H1 (cell line): Measurements from ENCODE around the gene TECPR2. TPM values are rescaled to one million over a fixed set of nuclear protein-coding genes. Genes with fewer than 3 reads are reported as not detected.

ENCODE experiments used
- CTCF ChIA-PET: fragments of 300-600 bp; sonication (Branson Sonifier 250); formaldehyde crosslinking; loops from one replicate; lab custom pipeline; 2021; ENCODE audit not compliant: partially characterized antibody; lab: Charles Lee
- POLR2A ChIA-PET: fragments of 300-600 bp; sonication (Branson Sonifier 250); formaldehyde crosslinking; loops from one replicate; lab custom pipeline; 2021; ENCODE audit warnings: inconsistent platforms; ENCODE audit not compliant: partially characterized antibody; lab: Charles Lee
- DNase-seq, 2 experiments: peaks; one replicate each; pipeline versions ENCODE4 v3.0.0 to v3.0.0-alpha.2; 2010 to 2022; ENCODE audit warnings: low spot score in 2 of 2, low read depth in 1 of 2, mixed read lengths in 1 of 2
- FAIRE-seq: peaks from 2 replicates; lab custom pipeline; 2011; peaks lifted over from hg19 to GRCh38; lab: Jason Lieb, UNC
- H2AFZ ChIP-seq: 2 replicates; pipeline ENCODE4 v1.8.1; 2012; ENCODE audit warnings: low read length, inconsistent platforms
- H2AK5ac ChIP-seq: 2 replicates; pipeline ENCODE4 v1.6.1; 2013; ENCODE audit warnings: low read depth, low read length
- H2BK120ac ChIP-seq: replicated peaks from 2 replicates; pipeline ENCODE3; 2013; ENCODE audit warnings: low read depth, low read length, inconsistent platforms
- H2BK12ac ChIP-seq: 2 replicates; pipeline ENCODE4 v1.6.1; 2013; ENCODE audit warnings: low read depth, low read length
- H2BK15ac ChIP-seq: 2 replicates; pipeline ENCODE4 v1.6.1; 2013; ENCODE audit warnings: low read length
- H2BK20ac ChIP-seq: 2 replicates; pipeline ENCODE4 v1.6.1; 2013; ENCODE audit warnings: low read length
- H2BK5ac ChIP-seq: 2 replicates; pipeline ENCODE4 v1.6.1; 2013; ENCODE audit warnings: low read depth, low read length
- H3K14ac ChIP-seq: 2 replicates; pipeline ENCODE4 v1.6.1; 2013; ENCODE audit warnings: inconsistent platforms; ENCODE audit not compliant: insufficient read length
- H3K18ac ChIP-seq: 2 replicates; pipeline ENCODE4 v1.6.1; 2013; ENCODE audit warnings: low read length; ENCODE audit errors: extremely low read depth
- H3K23ac ChIP-seq: 2 replicates; pipeline ENCODE4 v1.6.1; 2013; ENCODE audit warnings: inconsistent platforms; ENCODE audit not compliant: insufficient read length
- H3K23me2 ChIP-seq: 2 replicates; pipeline ENCODE4 v1.6.1; 2013; ENCODE audit warnings: low read depth, low read length
- H3K27ac ChIP-seq: 2 replicates; pipeline ENCODE4 v1.6.1; 2011; ENCODE audit warnings: low read depth, low read length, inconsistent platforms
- H3K27me3 ChIP-seq, 4 experiments: replicated peaks in 1 of 4; 1 replicate in 1 of 4; 2 replicates in 3 of 4; pipeline versions ENCODE4 v1.6.1 to v1.8.1; 2011 to 2013; ENCODE audit warnings: low read length in 3 of 4, mild to moderate bottlenecking in 3 of 4, inconsistent platforms in 2 of 4, mixed read lengths in 2 of 4, moderate library complexity in 1 of 4; ENCODE audit not compliant: control insufficient read depth in 3 of 4, insufficient read depth in 3 of 4; ENCODE audit errors: extremely low read depth in 1 of 4
- H3K36me3 ChIP-seq, 4 experiments: 2 replicates each; pipeline versions ENCODE4 v1.6.1 to v1.8.1; 2011 to 2013; ENCODE audit warnings: mild to moderate bottlenecking in 4 of 4, low read length in 3 of 4, moderate library complexity in 2 of 4, control low read depth in 1 of 4, inconsistent platforms in 1 of 4; ENCODE audit not compliant: insufficient read depth in 4 of 4, control insufficient read depth in 2 of 4
- H3K4ac ChIP-seq: replicated peaks from 2 replicates; pipeline ENCODE3; 2013; ENCODE audit warnings: low read length, low read depth, mixed read lengths, inconsistent platforms; ENCODE audit not compliant: insufficient read length
- H3K4me1 ChIP-seq, 4 experiments: replicated peaks in 1 of 4; 1 replicate in 1 of 4; 2 replicates in 3 of 4; pipeline versions ENCODE4 v1.6.1 to v1.8.1; 2011 to 2013; ENCODE audit warnings: low read length in 3 of 4, inconsistent platforms in 2 of 4, mixed read lengths in 1 of 4; ENCODE audit not compliant: insufficient read depth in 4 of 4, control insufficient read depth in 3 of 4
- H3K4me2 ChIP-seq, 2 experiments: 2 replicates each; pipeline versions ENCODE4 v1.6.1 to v1.8.1; 2011 to 2013; ENCODE audit warnings: low read depth in 2 of 2, low read length in 2 of 2, control low read depth in 1 of 2, inconsistent platforms in 1 of 2, mild to moderate bottlenecking in 1 of 2; ENCODE audit not compliant: insufficient read depth in 1 of 2
- H3K4me3 ChIP-seq, 4 experiments: fragments of 200-600, 300-600 bp in 1 of 4; sonication (generic), shearing (Covaris generic), sonication (Bioruptor Twin) in 1 of 4; 2 replicates each; pipeline versions ENCODE4 v1.5.1 to v1.8.1; 2011 to 2016; ENCODE audit warnings: low read length in 4 of 4, low read depth in 3 of 4, control low read depth in 2 of 4, inconsistent platforms in 2 of 4, mild to moderate bottlenecking in 2 of 4, mixed read lengths in 1 of 4, moderate library complexity in 1 of 4; ENCODE audit not compliant: insufficient read depth in 2 of 4; ENCODE audit errors: extremely low read depth in 1 of 4
- H3K56ac ChIP-seq: replicated peaks from 2 replicates; pipeline ENCODE3; 2013; ENCODE audit warnings: low read depth, mild to moderate bottlenecking, mixed read lengths, low read length, inconsistent platforms; ENCODE audit not compliant: insufficient read length
- H3K79me1 ChIP-seq: 2 replicates; pipeline ENCODE4 v1.6.1; 2013; ENCODE audit warnings: low read depth, low read length, control low read depth
- H3K79me2 ChIP-seq, 2 experiments: 2 replicates each; pipeline versions ENCODE4 v1.6.1 to v1.8.1; 2012 to 2013; ENCODE audit warnings: low read length in 2 of 2, mild to moderate bottlenecking in 2 of 2, inconsistent platforms in 1 of 2; ENCODE audit not compliant: insufficient read depth in 2 of 2, control insufficient read depth in 1 of 2
- H3K9ac ChIP-seq, 4 experiments: replicated peaks in 1 of 4; 1 replicate in 1 of 4; 2 replicates in 3 of 4; pipeline versions ENCODE4 v1.6.1 to v1.8.1; 2011 to 2013; ENCODE audit warnings: low read depth in 3 of 4, low read length in 3 of 4, control low read depth in 2 of 4, mild to moderate bottlenecking in 2 of 4, moderate library complexity in 2 of 4, inconsistent platforms in 1 of 4; ENCODE audit errors: extremely low read depth in 1 of 4
- H3K9me3 ChIP-seq, 2 experiments: 2 replicates each; pipeline versions ENCODE4 v1.6.1 to v1.8.1; 2012 to 2013; ENCODE audit warnings: mild to moderate bottlenecking in 2 of 2, moderate library complexity in 2 of 2, control low read depth in 1 of 2, inconsistent platforms in 1 of 2, low read depth in 1 of 2, low read length in 1 of 2, mixed read lengths in 1 of 2; ENCODE audit not compliant: insufficient read depth in 2 of 2
- H4K20me1 ChIP-seq, 2 experiments: replicated peaks in 1 of 2; 2 replicates each; pipeline versions ENCODE3 to v1.8.1; 2011 to 2013; ENCODE audit warnings: inconsistent platforms in 2 of 2, low read length in 2 of 2, mild to moderate bottlenecking in 1 of 2; ENCODE audit not compliant: insufficient read depth in 2 of 2, control insufficient read depth in 1 of 2
- H4K5ac ChIP-seq: 2 replicates; pipeline ENCODE4 v1.6.1; 2013; ENCODE audit warnings: low read length, low read depth, mixed read lengths, inconsistent platforms; ENCODE audit not compliant: insufficient read length
- H4K8ac ChIP-seq: 2 replicates; pipeline ENCODE4 v1.8.0; 2013; ENCODE audit warnings: mild to moderate bottlenecking, moderate library complexity, low read length, inconsistent platforms; ENCODE audit not compliant: insufficient read depth; ENCODE audit errors: extremely low read depth
- H4K91ac ChIP-seq: replicated peaks from 2 replicates; pipeline ENCODE3; 2013; ENCODE audit warnings: low read length, mixed read lengths, inconsistent platforms; ENCODE audit not compliant: insufficient read length
- CBX5 ChIP-seq: fragments of 300-800, 300-1000 bp; sonication (generic); IDR thresholded peaks from 2 replicates; pipeline ENCODE4 v1.7.1; 2016; ENCODE audit warnings: antibody characterized with exemption, low read length, low read depth
- EZH2 ChIP-seq: fragments of 200-600 bp; sonication (generic); IDR thresholded peaks from 2 replicates; pipeline ENCODE4 v1.7.1; 2012; ENCODE audit warnings: low read depth, mild to moderate bottlenecking, moderate library complexity, low read length, inconsistent platforms; ENCODE audit not compliant: severe bottlenecking
- KDM1A ChIP-seq: fragments of 200-600, 300-600 bp; sonication (generic); IDR thresholded peaks from 2 replicates; pipeline ENCODE4 v1.7.1; 2016; ENCODE audit warnings: mild to moderate bottlenecking, low read length, borderline replicate concordance
- KDM4A ChIP-seq: IDR thresholded peaks from one replicate; pipeline ENCODE4 v1.7.1; 2012; ENCODE audit warnings: low read depth, mild to moderate bottlenecking, moderate library complexity, low read length, inconsistent platforms; ENCODE audit not compliant: severe bottlenecking
- KDM5A ChIP-seq: fragments of 200-600 bp; IDR thresholded peaks from 2 replicates; pipeline ENCODE4 v1.7.1; 2012; ENCODE audit warnings: mild to moderate bottlenecking, low read length, inconsistent platforms, mixed read lengths
- NRF1 ChIP-seq: IDR thresholded peaks from 2 replicates; pipeline ENCODE4 v1.6.1; 2011; ENCODE audit warnings: mild to moderate bottlenecking, low read depth, low read length, improper control_type of control experiment
- SIX5 ChIP-seq: IDR thresholded peaks from 2 replicates; pipeline ENCODE4 v1.6.1; 2011; ENCODE audit warnings: mild to moderate bottlenecking, low read depth, low read length
- SP2 ChIP-seq: IDR thresholded peaks from 2 replicates; pipeline ENCODE4 v1.6.1; 2012; ENCODE audit warnings: mild to moderate bottlenecking, low read length, inconsistent platforms
- TAF7 ChIP-seq: optimal IDR thresholded peaks from 2 replicates; pipeline ENCODE3; 2011; ENCODE audit warnings: low read depth, mild to moderate bottlenecking, inconsistent platforms, low read length, moderate library complexity, borderline replicate concordance
- TBP ChIP-seq: IDR thresholded peaks from 2 replicates; pipeline ENCODE4 v1.6.1; 2011; ENCODE audit warnings: low read depth, low read length, improper control_type of control experiment
- WGBS, 2 experiments: shearing (Covaris generic) in 1 of 2; methylation state at CpG; one replicate each; pipeline versions ENCODE4 v1.1.6 to v1.1.7; 2013 to 2015; ENCODE audit warnings: low lambda C conversion rate in 2 of 2, mixed read lengths in 2 of 2, inconsistent platforms in 1 of 2, low coverage in 1 of 2, missing lambda C conversion rate in 1 of 2; ENCODE audit not compliant: insufficient replicate concordance in 2 of 2, insufficient coverage in 1 of 2, insufficient read length in 1 of 2; ENCODE audit errors: extremely low coverage in 1 of 2, missing lambda C conversion rate in 1 of 2; 5-methylcytosine and 5-hydroxymethylcytosine counted together
- polyA plus RNA-seq, 7 experiments: library from polyadenylated mRNA; depleted of rRNA in 3 of 7; stranded (reverse) in 5 of 7; unstranded in 2 of 7; fragments of >200 nt in 5 of 7; fragments of 200-250 nt in 2 of 7; gene quantifications; 1 replicate in 5 of 7; 2 replicates in 1 of 7; 4 replicates in 1 of 7; pipeline versions ENCODE4 v1.2.1 to v1.2.3, GENCODE V29; 2011 to 2013; ENCODE audit warnings: missing spikeins in 2 of 7, mixed read lengths in 2 of 7
- total RNA-seq: library from RNA; stranded (reverse); fragmentation: NEBNext Ultra II Directional; extraction: Animal tissue kit (Norgen Biotek cat#: 25700); gene quantifications from 2 replicates; pipeline ENCODE4 v1.2.1, GENCODE V29; 2021

TECPR2 gene
- total and polyA plus RNA-seq, 2 of the 8 experiments (the other 6 are each of a cell fraction or from before 2014, with no cell fraction given) = 6.8 to 19.4 TPM

- H2BK15ac ChIP-seq = no peak overlapping the region
- 87% methylated on average over 7 of the region's 7 CpGs; no CpG with 5 or more reads in 1 of the 2 experiments for WGBS, 2 experiments
- no peaks in the 10 kb centered on the region; a peak in 1 of 7 replicates for H3K4me1 ChIP-seq
- ChIA-PET POLR2A (interaction anchor here (0.6 to 1.7 kb wide), 4 partner anchors 9 to 236 kb away, joined by 3 to 6 read pairs (median 4); partner anchors contain the start of gene WDR20), CTCF (interaction anchor here (0.7 to 4.2 kb wide), 4 partner anchors 11 to 28 kb away, joined by 3 to 22 read pairs (median 4); no protein-coding TSS in a partner anchor)
- no peaks in the 10 kb centered on the region for H3K27me3 ChIP-seq
- no peaks in the 10 kb centered on the region for H3K9me3 ChIP-seq
- H2BK20ac ChIP-seq = no peak overlapping the region
- H4K8ac ChIP-seq = no peak overlapping the region
- H2AK5ac ChIP-seq = no peak overlapping the region
- H4K20me1 ChIP-seq = peaks cover 0 to 2% of the 10 kb centered on the region in 2 experiments
- H4K91ac ChIP-seq = no peak overlapping the region
- H3K4ac ChIP-seq = no peak overlapping the region
- H3K23me2 ChIP-seq = no peaks in the 10 kb centered on the region
- H3K18ac ChIP-seq = no peak overlapping the region
- TF ChIP-seq SIX5 = no peak
- no peak for TF ChIP-seq EZH2
- TF ChIP-seq NRF1 = no peak
- TF ChIP-seq KDM1A = no peak
- TF ChIP-seq KDM4A = no peak
- no peak for TF ChIP-seq TBP
- TF ChIP-seq KDM5A = no peak
- no peak for TF ChIP-seq SP2
- TF ChIP-seq TAF7 = no peak
- TF ChIP-seq CBX5 = no peak
- no peaks in the 10 kb centered on the region for H3K79me1 ChIP-seq
- no peak overlapping the region for H2BK12ac ChIP-seq
- no peak overlapping the region for H4K5ac ChIP-seq
- H2BK5ac ChIP-seq = no peak overlapping the region
- no peak overlapping the region for H3K9ac ChIP-seq
- H2AFZ ChIP-seq = no peak overlapping the region
- peaks cover 0 to 17% (median 2%) of the 10 kb centered on the region in 4 experiments; a peak in 4 of 8 replicates for H3K36me3 ChIP-seq
- H3K14ac ChIP-seq = no peak overlapping the region
- DNase-seq (no peak), FAIRE-seq (no peak)
- no peak overlapping the region for H3K27ac ChIP-seq
- H3K4me3 ChIP-seq = no peak overlapping the region
- no peaks in the 10 kb centered on the region for H3K79me2 ChIP-seq
- no peak overlapping the region for H3K56ac ChIP-seq
- H3K23ac ChIP-seq = no peak overlapping the region
- H3K4me2 ChIP-seq = no peak overlapping the region
- H2BK120ac ChIP-seq = no peak overlapping the region
Measured at GRCh38 chr14:102333390-102333789, 29.4 kb upstream of the TECPR2 start.
